Karpas-422 (cell line): ENCODE results near the gene LMBRD2. TPM values are rescaled to one million over a fixed set of nuclear protein-coding genes. Genes with fewer than 3 reads are reported as not detected.
"Not testable (repeated sequence)": the region's sequence is repeated elsewhere in the genome, so short reads cannot be mapped to it uniquely, and the experiment has no call there.

Experiments used
- DNase-seq: peaks from one replicate; pipeline ENCODE4 v3.0.0-alpha.2; 2015
- H2AFZ ChIP-seq: fragments of 200-600 bp; sonication (generic); 2 replicates; pipeline ENCODE4 v1.6.1; 2014; ENCODE audit warnings: antibody characterized with exemption, low read length, mixed read lengths
- H3K27ac ChIP-seq: fragments of 200-600 bp; sonication (generic); 2 replicates; pipeline ENCODE4 v1.5.1; 2014; ENCODE audit warnings: mild to moderate bottlenecking, low read length, moderate library complexity
- H3K27me3 ChIP-seq: fragments of 200-600 bp; sonication (generic); 2 replicates; pipeline ENCODE4 v1.6.1; 2014; ENCODE audit warnings: low read length, mixed read lengths
- H3K36me3 ChIP-seq: fragments of 200-600 bp; sonication (generic); 2 replicates; pipeline ENCODE4 v1.6.1; 2014; ENCODE audit warnings: low read length, mixed read lengths; ENCODE audit not compliant: insufficient read depth
- H3K4me1 ChIP-seq: fragments of 200-600 bp; sonication (generic); 2 replicates; pipeline ENCODE4 v1.6.1; 2014; ENCODE audit warnings: mild to moderate bottlenecking, low read length, mixed read lengths
- H3K4me2 ChIP-seq: fragments of 200-600 bp; sonication (generic); 2 replicates; pipeline ENCODE4 v1.6.1; 2014; ENCODE audit warnings: low read length, low read depth, mild to moderate bottlenecking; ENCODE audit not compliant: poor library complexity, severe bottlenecking
- H3K4me3 ChIP-seq: fragments of 200-600 bp; sonication (generic); 2 replicates; pipeline ENCODE4 v1.5.1; 2014; ENCODE audit warnings: mild to moderate bottlenecking, antibody characterized with exemption, low read length, mixed read lengths
- H3K79me2 ChIP-seq: fragments of 200-600 bp; sonication (generic); 2 replicates; pipeline ENCODE4 v1.6.1; 2014; ENCODE audit warnings: mild to moderate bottlenecking, low read length, mixed read lengths
- H3K9ac ChIP-seq: fragments of 200-600 bp; sonication (generic); 2 replicates; pipeline ENCODE4 v1.6.0; 2014; ENCODE audit warnings: low read length
- H3K9me2 ChIP-seq: fragments of 200-600 bp; sonication (generic), shearing (Covaris generic); replicated peaks from 2 replicates; pipeline ENCODE4 v1.6.0; 2014; ENCODE audit warnings: mild to moderate bottlenecking, low read length, moderate library complexity; ENCODE audit not compliant: insufficient read depth
- H3K9me3 ChIP-seq: fragments of 300-700, 200-600 bp; sonication (generic); 2 replicates; pipeline ENCODE4 v1.6.1; 2014; ENCODE audit warnings: low read length, mixed read lengths
- H4K20me1 ChIP-seq: fragments of 200-600 bp; sonication (generic); 2 replicates; pipeline ENCODE4 v1.6.1; 2014; ENCODE audit warnings: mild to moderate bottlenecking, antibody characterized with exemption, low read length, low read depth; ENCODE audit not compliant: insufficient read depth
- total RNA-seq: library from RNA; depleted of rRNA; stranded (reverse); fragments of >200 nt; shearing (Covaris generic); gene quantifications from 2 replicates; pipeline ENCODE4 v1.2.3, GENCODE V29; 2014; ENCODE audit warnings: low replicate concordance

The LMBRD2 gene
- total RNA-seq, 1 experiment from 2014 or later: 27.8 TPM

DNA sequence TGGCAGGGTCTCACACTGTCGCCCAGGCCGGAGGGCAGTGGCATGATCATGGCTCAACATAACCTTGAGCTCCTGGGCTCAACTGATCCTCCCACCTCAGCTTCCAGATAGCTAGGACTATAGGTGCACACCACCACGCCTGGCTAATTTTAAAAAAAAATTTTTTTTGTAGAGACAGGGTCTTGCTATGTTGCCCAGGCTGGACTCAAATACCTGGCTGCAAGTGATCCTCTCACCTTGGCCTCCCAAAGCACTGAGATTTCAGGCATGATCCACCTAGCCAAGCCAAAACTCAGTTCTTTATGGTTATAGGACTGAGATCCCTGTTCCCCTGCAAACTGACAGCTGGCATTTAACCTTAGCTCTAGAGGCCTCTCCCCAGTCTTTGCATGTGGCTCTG, 5.3 kb downstream of the LMBRD2 start:
- H3K27me3 ChIP-seq: no peaks in the 10 kb centered on the region
- H3K27ac ChIP-seq: no peak overlapping the region
- H3K36me3 ChIP-seq: peaks cover 10% of the 10 kb centered on the region; the same call in 1 of the 2 replicates
- H3K79me2 ChIP-seq: peaks cover 75% of the 10 kb centered on the region
- no peaks in the 10 kb centered on the region for H4K20me1 ChIP-seq
- no peak for DNase-seq
- no peaks in the 10 kb centered on the region for H3K9me3 ChIP-seq
- H3K4me1 ChIP-seq: peaks cover 22% of the 10 kb centered on the region
- no peaks in the 10 kb centered on the region for H3K9me2 ChIP-seq
- H3K4me3 ChIP-seq: no peak overlapping the region
- H3K9ac ChIP-seq: no peak overlapping the region
- H2AFZ ChIP-seq: no peak overlapping the region
- H3K4me2 ChIP-seq: no peak overlapping the region

DNA sequence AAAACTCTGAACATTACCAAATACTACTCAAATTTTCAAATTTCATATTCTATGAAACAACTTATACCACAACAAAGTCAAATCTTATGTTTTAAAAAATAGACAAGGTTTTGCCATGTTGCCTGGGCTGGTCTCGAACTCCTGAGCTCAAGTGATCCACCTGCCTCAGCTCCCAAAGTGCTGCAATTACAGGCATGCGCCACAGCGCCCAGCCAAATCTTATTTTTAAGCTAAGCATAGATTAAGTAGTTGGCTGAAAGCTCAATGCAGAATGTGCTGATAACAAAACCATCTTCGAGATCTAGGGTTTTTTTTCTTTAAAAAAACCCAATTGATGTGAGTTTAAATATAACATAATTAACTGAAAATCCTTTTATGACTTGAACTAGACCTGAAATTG, 6.4 kb downstream of the LMBRD2 start:
- no peak overlapping the region for H3K4me2 ChIP-seq
- H4K20me1 ChIP-seq: no peaks in the 10 kb centered on the region
- no peaks in the 10 kb centered on the region for H3K9me3 ChIP-seq
- no peaks in the 10 kb centered on the region for H3K27me3 ChIP-seq
- H2AFZ ChIP-seq: no peak overlapping the region
- H3K36me3 ChIP-seq: peaks cover 19% of the 10 kb centered on the region; the same call in 1 of the 2 replicates
- H3K9ac ChIP-seq: no peak overlapping the region
- H3K9me2 ChIP-seq: no peaks in the 10 kb centered on the region
- no peak for DNase-seq
- H3K4me1 ChIP-seq: peaks cover 19% of the 10 kb centered on the region
- H3K4me3 ChIP-seq: no peak overlapping the region
- H3K27ac ChIP-seq: no peak overlapping the region
- H3K79me2 ChIP-seq: peaks cover 65% of the 10 kb centered on the region

DNA sequence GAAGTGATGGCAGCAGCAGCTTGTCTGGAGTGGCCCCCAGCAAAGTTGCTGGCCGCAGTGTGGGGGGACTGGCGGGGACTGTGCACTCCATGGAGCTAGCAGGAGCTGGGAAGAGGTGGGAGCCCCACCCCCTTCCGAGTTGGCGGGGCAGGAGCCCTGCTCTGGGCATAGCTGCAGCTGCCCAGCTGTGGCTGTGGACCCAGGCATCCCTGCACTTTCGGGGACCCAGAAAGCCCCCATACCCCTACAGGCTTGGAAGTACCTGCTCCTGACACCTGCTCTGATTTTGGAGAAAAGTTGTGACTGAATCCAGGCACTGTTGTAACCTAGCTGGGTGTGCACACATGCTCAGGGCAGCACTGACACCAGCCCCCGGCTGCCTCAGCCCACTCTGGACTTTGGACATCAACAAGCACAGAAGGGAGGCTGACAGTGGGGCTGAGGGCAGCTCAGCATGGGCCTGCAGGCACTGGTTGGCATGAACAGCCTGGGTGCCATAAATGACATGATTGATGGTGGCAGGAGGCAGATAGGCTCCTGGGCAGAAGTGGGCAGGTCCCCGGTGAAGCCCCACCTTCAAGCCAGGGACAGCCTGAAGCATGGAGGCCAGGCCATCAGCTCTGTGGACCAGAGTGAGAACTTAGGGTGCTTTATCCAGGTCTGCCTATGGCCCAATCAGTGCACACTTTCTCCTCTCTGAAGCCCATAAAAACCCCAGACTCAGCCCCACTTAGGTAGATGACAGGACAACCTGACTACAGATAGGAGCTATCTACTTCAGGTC, 12.6 kb downstream of the LMBRD2 start:
- Histone ChIP-seq H3K36me3 (peaks cover 42% of the 10 kb centered on the region), H3K4me2 (no peak overlapping the region), H2AFZ (no peak overlapping the region), H3K27ac (no peak overlapping the region), H3K9me2 (no peaks in the 10 kb centered on the region), H3K4me3 (no peak overlapping the region), H3K79me2 (peaks cover 5% of the 10 kb centered on the region), H3K9ac (no peak overlapping the region), H4K20me1 (no peaks in the 10 kb centered on the region), H3K9me3 (no peaks in the 10 kb centered on the region), H3K27me3 (no peaks in the 10 kb centered on the region), H3K4me1 (no peaks in the 10 kb centered on the region)
- no peak for DNase-seq

GRCh38 chr5:36136581-36136980, 15.1 kb downstream of the LMBRD2 start:
- H3K4me2 ChIP-seq: no peak overlapping the region
- H3K27me3 ChIP-seq: no peaks in the 10 kb centered on the region
- DNase-seq: no peak
- H3K9me3 ChIP-seq: no peaks in the 10 kb centered on the region
- H2AFZ ChIP-seq: no peak overlapping the region
- peaks cover 36% of the 10 kb centered on the region for H3K36me3 ChIP-seq
- no peak overlapping the region for H3K4me3 ChIP-seq
- H3K9ac ChIP-seq: no peak overlapping the region
- H3K27ac ChIP-seq: no peak overlapping the region
- peaks cover 5% of the 10 kb centered on the region for H3K79me2 ChIP-seq
- no peaks in the 10 kb centered on the region for H3K4me1 ChIP-seq
- no peaks in the 10 kb centered on the region for H3K9me2 ChIP-seq
- no peaks in the 10 kb centered on the region for H4K20me1 ChIP-seq

GRCh38 chr5:36135988-36136387, 15.7 kb downstream of the LMBRD2 start:
- Histone ChIP-seq H3K9me3 (no peaks in the 10 kb centered on the region), H3K9me2 (no peaks in the 10 kb centered on the region), H3K4me1 (no peaks in the 10 kb centered on the region), H4K20me1 (no peaks in the 10 kb centered on the region), H3K9ac (no peak overlapping the region), H3K36me3 (peaks cover 33% of the 10 kb centered on the region), H2AFZ (no peak overlapping the region), H3K4me3 (no peak overlapping the region), H3K4me2 (no peak overlapping the region), H3K27ac (no peak overlapping the region), H3K27me3 (no peaks in the 10 kb centered on the region), H3K79me2 (peaks cover 10% of the 10 kb centered on the region)
- DNase-seq: no peak

DNA sequence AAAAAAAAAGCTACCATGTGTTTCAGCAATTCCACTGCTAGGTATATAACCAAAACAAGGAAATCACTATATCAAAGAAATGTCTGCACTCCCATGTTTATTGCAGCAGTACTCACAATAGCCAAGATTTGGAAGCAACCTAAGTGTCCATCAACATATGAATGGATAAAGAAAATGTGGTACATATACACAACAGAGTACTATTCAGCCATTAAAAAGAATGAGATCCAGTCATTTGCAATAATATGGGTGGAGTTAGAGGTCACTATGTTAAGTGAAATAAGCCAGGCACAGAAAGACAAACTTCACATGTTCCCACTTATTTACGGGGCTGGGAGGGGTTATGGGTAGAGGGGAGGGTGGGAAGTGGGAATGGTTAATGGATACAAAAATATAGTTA, 18.7 kb downstream of the LMBRD2 start:
- not testable (repeated sequence) for H3K79me2 ChIP-seq

GRCh38 chr5:36129666-36130065, 22.0 kb downstream of the LMBRD2 start:
- H3K27me3 ChIP-seq, H3K9me3 ChIP-seq, H3K9me2 ChIP-seq, H2AFZ ChIP-seq, DNase-seq, H3K4me2 ChIP-seq, H4K20me1 ChIP-seq, H3K27ac ChIP-seq, H3K9ac ChIP-seq, H3K4me1 ChIP-seq, H3K4me3 ChIP-seq: not testable (repeated sequence)
- H3K79me2 ChIP-seq: peaks cover 29% of the 10 kb centered on the region
- H3K36me3 ChIP-seq: peaks cover 35% of the 10 kb centered on the region

More for the DNA sequence above, 18.7 kb downstream of the LMBRD2 start:
- not testable (repeated sequence) for H3K9me3 ChIP-seq, H3K9ac ChIP-seq, H3K9me2 ChIP-seq, H3K27me3 ChIP-seq, H4K20me1 ChIP-seq, H3K4me2 ChIP-seq, DNase-seq, H3K4me1 ChIP-seq, H3K4me3 ChIP-seq, H3K27ac ChIP-seq, H2AFZ ChIP-seq
- peaks cover 38% of the 10 kb centered on the region for H3K36me3 ChIP-seq

DNA sequence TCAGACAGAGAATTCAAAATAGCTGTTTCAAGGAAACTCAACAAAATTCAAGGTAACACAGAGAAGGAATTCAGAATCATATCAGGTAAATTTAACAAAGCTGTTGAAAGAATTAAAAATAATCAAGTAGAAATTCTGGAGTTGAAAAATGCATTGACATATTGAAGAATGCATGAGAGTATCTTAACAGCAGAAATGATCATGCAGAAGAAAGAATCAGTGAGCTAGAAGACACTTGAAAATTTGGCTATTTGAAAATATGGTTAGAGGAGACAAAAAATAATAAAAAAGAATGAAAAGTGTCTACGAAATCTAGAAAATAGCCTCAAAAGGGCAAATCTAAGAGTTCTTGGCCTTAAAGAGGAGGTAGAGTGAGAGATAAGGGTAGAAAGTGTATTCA, 22.9 kb downstream of the LMBRD2 start:
- DNase-seq: no peak
- H2AFZ ChIP-seq: no peak overlapping the region
- H3K4me3 ChIP-seq: no peak overlapping the region
- no peak overlapping the region for H3K4me2 ChIP-seq
- no peaks in the 10 kb centered on the region for H3K9me2 ChIP-seq
- no peaks in the 10 kb centered on the region for H3K27me3 ChIP-seq
- no peak overlapping the region for H3K9ac ChIP-seq
- H3K27ac ChIP-seq: no peak overlapping the region
- no peaks in the 10 kb centered on the region for H4K20me1 ChIP-seq
- peaks cover 8% of the 10 kb centered on the region for H3K9me3 ChIP-seq
- peaks cover 31% of the 10 kb centered on the region for H3K36me3 ChIP-seq
- peaks cover 29% of the 10 kb centered on the region for H3K79me2 ChIP-seq
- no peaks in the 10 kb centered on the region for H3K4me1 ChIP-seq
